Measurements from ENCODE around the gene FIGNL2. TPM values are rescaled to one million over a fixed set of nuclear protein-coding genes. Genes with fewer than 3 reads are reported as not detected.

Gene FIGNL2
- total and polyA plus RNA-seq, 9 of the 15 experiments (the other 6 are each of a cell fraction or from before 2014, with no cell fraction given) = 0.01 TPM; not detected in 8

GRCh38 chr12:51793201-51793600, 55.3 kb downstream of the FIGNL2 start:
- intact Hi-C loops (cut with micrococcal nuclease) (no loop called here), in situ Hi-C loops (cut with MboI) (no loop called here)
- Histone ChIP-seq H4K20me1 (replicated peaks; ENCODE audit: control insufficient read depth, insufficient read depth, low read length) (no peaks in the 10 kb centered on the region; the same call in 1 of the 2 replicates), H3K9ac (ENCODE audit: insufficient read depth in 1 of 2, low read depth in 2 of 2, low read length in 2 of 2) (no peak overlapping the region), H3K79me2 (ENCODE audit: control insufficient read depth, insufficient read depth, low read length) (no peaks in the 10 kb centered on the region), H3K36me3 (ENCODE audit: control insufficient read depth, insufficient read depth, low read length) (no peaks in the 10 kb centered on the region), H3K27me3 (ENCODE audit: control insufficient read depth in 2 of 2, insufficient read depth in 2 of 2, low read length in 2 of 2) (peaks cover 5 to 8% of the 10 kb centered on the region in 2 experiments; a peak in 3 of 5 replicates), H2AFZ (ENCODE audit: low read depth, low read length) (no peak overlapping the region), H3K4me2 (ENCODE audit: insufficient read depth, low read length) (no peak overlapping the region), H3K4me3 (no peak overlapping the region), H3K27ac (ENCODE audit: extremely low read depth, low read depth, low read length) (no peak overlapping the region), H3K9me3 (replicated peaks; ENCODE audit: control insufficient read depth, insufficient read depth, low read depth, low read length) (no peaks in the 10 kb centered on the region), H3K4me1 (replicated peaks in 1 of 2; ENCODE audit: control insufficient read depth in 2 of 2, insufficient read depth in 2 of 2, low read length in 2 of 2) (no peaks in the 10 kb centered on the region), H3K9me1 (ENCODE audit: control insufficient read depth, insufficient read depth, low read length) (no peaks in the 10 kb centered on the region)
- WGBS (ENCODE audit: insufficient coverage, low coverage, missing lambda C conversion rate) = 0% methylated on average over 1 of the region's 1 CpG
- DNase-seq (ENCODE audit: extremely low read depth in 1 of 4, low spot score in 3 of 4) (no peak), ATAC-seq (no peak), FAIRE-seq (no peak)
- no TSS peak for BruUV-seq (replicated peaks)
- POLR2A ChIA-PET = no interaction called here
- CTCF ChIA-PET (ENCODE audit: low intra/inter-chr PET ratio) = no interaction called here
- no peak for TF ChIP-seq ERF (CRISPR knock-in tag; IDR thresholded peaks at IDR 0.05)
- TF ChIP-seq MEF2D (tag; conservative IDR thresholded peaks at IDR 0.05; ENCODE audit: low read depth) = no peak
- no peak for TF ChIP-seq PATZ1 (CRISPR knock-in tag; IDR thresholded peaks at IDR 0.05; ENCODE audit: borderline replicate concordance)
- no peak for TF ChIP-seq HNRNPH1 (optimal IDR thresholded peaks at IDR 0.05; ENCODE audit: low read depth, low read length)
- TF ChIP-seq BACH1 (tag; IDR thresholded peaks at IDR 0.05) = no peak
- no peak for TF ChIP-seq PCBP2 (IDR thresholded peaks at IDR 0.05; ENCODE audit: low read depth, low read length, poor library complexity, severe bottlenecking)
- TF ChIP-seq DPF2 (IDR thresholded peaks at IDR 0.05) = no peak
- TF ChIP-seq MYBL2 (IDR thresholded peaks at IDR 0.05; ENCODE audit: low read depth) = no peak
- no peak for TF ChIP-seq MYBL2 (CRISPR knock-in tag; IDR thresholded peaks at IDR 0.05; ENCODE audit: borderline replicate concordance)
- no peak for TF ChIP-seq SOX6 (IDR thresholded peaks at IDR 0.05)
- no peak for TF ChIP-seq ZNF561 (CRISPR knock-in tag; conservative IDR thresholded peaks at IDR 0.05)
- no peak for TF ChIP-seq PHF20 (IDR thresholded peaks at IDR 0.05; ENCODE audit: partially characterized antibody)
- TF ChIP-seq ZNF146 (CRISPR knock-in tag; IDR thresholded peaks at IDR 0.05; ENCODE audit: unreplicated experiment) = no peak

Data from K562 (cell line).